GM10847 (cell line): ENCODE results near the gene COL4A2.

Experiments used
- POLR2A ChIP-seq: IDR thresholded peaks from 2 replicates; pipeline ENCODE4 v1.6.1; 2011; ENCODE audit not compliant: insufficient read length; ENCODE audit errors: extremely low read depth

Gene COL4A2

GRCh38 chr13:110475550-110476219 is 168.6 kb downstream of the COL4A2 start:
- TF ChIP-seq POLR2A, result no peak

GRCh38 chr13:110476220-110476617 is 169.1 kb downstream of the COL4A2 start:
- TF ChIP-seq POLR2A, result no peak

GRCh38 chr13:110477706-110478245 is 170.7 kb downstream of the COL4A2 start:
- no peak for TF ChIP-seq POLR2A

GRCh38 chr13:110478405-110479214 is 171.5 kb downstream of the COL4A2 start:
- TF ChIP-seq POLR2A, result no peak

GRCh38 chr13:110479215-110479545 is 172.1 kb downstream of the COL4A2 start:
- TF ChIP-seq POLR2A, result no peak

GRCh38 chr13:110479648-110480047 is 172.6 kb downstream of the COL4A2 start:
- no peak for TF ChIP-seq POLR2A

- no peak for TF ChIP-seq POLR2A
Measured at GRCh38 chr13:110480161-110480560, 173.1 kb downstream of the COL4A2 start.

- no peak for TF ChIP-seq POLR2A
Measured at GRCh38 chr13:110483386-110483968, 176.4 kb downstream of the COL4A2 start.

- no peak for TF ChIP-seq POLR2A
Measured at GRCh38 chr13:110484290-110485048, 177.4 kb downstream of the COL4A2 start.

- no peak for TF ChIP-seq POLR2A
Measured at GRCh38 chr13:110485604-110486003, 178.5 kb downstream of the COL4A2 start.

GRCh38 chr13:110486061-110486715 is 179.1 kb downstream of the COL4A2 start:
- no peak for TF ChIP-seq POLR2A

- TF ChIP-seq POLR2A, result no peak
Measured at GRCh38 chr13:110490009-110490770, 183.1 kb downstream of the COL4A2 start.

- TF ChIP-seq POLR2A, result no peak
Measured at GRCh38 chr13:110491869-110492678, 185.0 kb downstream of the COL4A2 start.
